ENCODE measurements around the gene MBNL3. TPM values are rescaled to one million over a fixed set of nuclear protein-coding genes. Genes with fewer than 3 reads are reported as not detected.

Gene MBNL3
- total RNA-seq, 1 donor from 2014 or later = 3.4 TPM

DNA sequence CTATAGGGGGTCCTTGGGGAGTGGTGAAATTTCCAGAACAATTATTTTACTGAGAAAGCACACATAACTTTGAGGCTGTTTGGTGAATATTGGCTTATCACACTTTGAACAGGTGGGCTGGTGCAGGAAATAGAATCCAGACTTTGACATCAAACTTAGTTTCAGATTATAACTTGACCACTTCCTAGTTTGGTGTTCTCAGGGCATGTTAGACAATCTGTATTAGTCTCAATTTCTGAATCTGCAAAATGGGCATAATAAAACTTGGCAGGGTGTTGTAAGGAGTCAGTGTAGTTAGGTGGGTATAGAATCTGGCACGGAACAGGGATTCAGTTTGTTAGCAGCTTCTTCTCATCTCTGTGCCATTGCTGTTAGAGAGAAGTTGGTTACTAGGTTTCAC, 43.3 kb upstream of the MBNL3 start:
- Histone ChIP-seq H2AFZ (replicated peaks) (no peak overlapping the region), H3F3A (ENCODE audit: low read depth) (no peaks in the 10 kb centered on the region), H3K27me3 (no peaks in the 10 kb centered on the region), H3K9me3 (ENCODE audit: low read depth) (peaks cover 5% of the 10 kb centered on the region), H3K4me3 (no peak overlapping the region), H3K4me1 (no peaks in the 10 kb centered on the region), H4K20me1 (ENCODE audit: low read depth) (no peaks in the 10 kb centered on the region), H3K9ac (no peak overlapping the region), H3K27ac (no peak overlapping the region), H3K4me2 (no peak overlapping the region), H3K79me2 (ENCODE audit: low read depth) (no peaks in the 10 kb centered on the region), H3K36me3 (no peaks in the 10 kb centered on the region)
- Mint-ChIP-seq H3K27ac (no peak overlapping the region), H3K4me3 (no peak overlapping the region), H3K9me3 (no peaks in the 10 kb centered on the region), H3K36me3 (no peaks in the 10 kb centered on the region), H3K4me1 (no peaks in the 10 kb centered on the region), H3K27me3 (ENCODE audit: insufficient read depth, low read depth) (no peaks in the 10 kb centered on the region)
- no peak for TF ChIP-seq EZH2 (IDR thresholded peaks at IDR 0.05)
- TF ChIP-seq, protein P1, sequence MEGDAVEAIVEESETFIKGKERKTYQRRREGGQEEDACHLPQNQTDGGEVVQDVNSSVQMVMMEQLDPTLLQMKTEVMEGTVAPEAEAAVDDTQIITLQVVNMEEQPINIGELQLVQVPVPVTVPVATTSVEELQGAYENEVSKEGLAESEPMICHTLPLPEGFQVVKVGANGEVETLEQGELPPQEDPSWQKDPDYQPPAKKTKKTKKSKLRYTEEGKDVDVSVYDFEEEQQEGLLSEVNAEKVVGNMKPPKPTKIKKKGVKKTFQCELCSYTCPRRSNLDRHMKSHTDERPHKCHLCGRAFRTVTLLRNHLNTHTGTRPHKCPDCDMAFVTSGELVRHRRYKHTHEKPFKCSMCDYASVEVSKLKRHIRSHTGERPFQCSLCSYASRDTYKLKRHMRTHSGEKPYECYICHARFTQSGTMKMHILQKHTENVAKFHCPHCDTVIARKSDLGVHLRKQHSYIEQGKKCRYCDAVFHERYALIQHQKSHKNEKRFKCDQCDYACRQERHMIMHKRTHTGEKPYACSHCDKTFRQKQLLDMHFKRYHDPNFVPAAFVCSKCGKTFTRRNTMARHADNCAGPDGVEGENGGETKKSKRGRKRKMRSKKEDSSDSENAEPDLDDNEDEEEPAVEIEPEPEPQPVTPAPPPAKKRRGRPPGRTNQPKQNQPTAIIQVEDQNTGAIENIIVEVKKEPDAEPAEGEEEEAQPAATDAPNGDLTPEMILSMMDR (IDR thresholded peaks at IDR 0.05) = no peak
- TF ChIP-seq EZH2phosphoT487 (IDR thresholded peaks at IDR 0.05) = no peak
- no peak for DNase-seq (ENCODE audit: low spot score)

DNA sequence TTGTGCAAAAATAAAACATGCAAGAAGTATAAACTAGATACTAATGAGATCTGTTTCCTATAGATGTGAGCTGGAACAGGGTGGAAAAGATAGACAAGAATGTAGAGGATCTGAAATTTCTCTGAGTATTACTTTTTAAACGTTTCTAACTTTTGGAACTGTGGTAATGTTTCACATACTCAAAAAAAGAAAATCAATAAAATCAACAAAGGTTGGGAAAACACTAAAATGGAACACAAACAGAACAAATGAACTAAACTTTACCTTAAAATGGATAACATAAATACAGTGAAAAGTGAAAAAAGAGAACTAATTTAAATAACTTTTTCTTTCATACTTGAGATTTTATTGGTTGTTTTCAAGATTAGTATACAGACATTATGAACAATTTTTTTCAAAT, 32.0 kb upstream of the MBNL3 start:
- no peak overlapping the region for H3K4me3 ChIP-seq
- H3K27me3 Mint-ChIP-seq (ENCODE audit: insufficient read depth, low read depth) = no peaks in the 10 kb centered on the region
- no peaks in the 10 kb centered on the region for H3K4me1 ChIP-seq
- no peak overlapping the region for H3K4me2 ChIP-seq
- DNase-seq (ENCODE audit: low spot score) = no peak
- no peaks in the 10 kb centered on the region for H4K20me1 ChIP-seq (ENCODE audit: low read depth)
- H3K27ac Mint-ChIP-seq = no peak overlapping the region
- no peak overlapping the region for H3K27ac ChIP-seq
- H3K9ac ChIP-seq = no peak overlapping the region
- H3K9me3 ChIP-seq (ENCODE audit: low read depth) = no peaks in the 10 kb centered on the region
- H3K79me2 ChIP-seq (ENCODE audit: low read depth) = no peaks in the 10 kb centered on the region
- TF ChIP-seq, protein P1 (IDR thresholded peaks at IDR 0.05) = no peak
- TF ChIP-seq EZH2 (IDR thresholded peaks at IDR 0.05) (no peak), EZH2phosphoT487 (IDR thresholded peaks at IDR 0.05) (no peak)
- H3F3A ChIP-seq (ENCODE audit: low read depth) = no peaks in the 10 kb centered on the region
- H3K4me1 Mint-ChIP-seq = no peaks in the 10 kb centered on the region
- no peak overlapping the region for H2AFZ ChIP-seq (replicated peaks)
- H3K36me3 ChIP-seq = no peaks in the 10 kb centered on the region
- no peaks in the 10 kb centered on the region for H3K27me3 ChIP-seq
- no peaks in the 10 kb centered on the region for H3K36me3 Mint-ChIP-seq
- H3K4me3 Mint-ChIP-seq = no peak overlapping the region
- H3K9me3 Mint-ChIP-seq = no peaks in the 10 kb centered on the region

DNA sequence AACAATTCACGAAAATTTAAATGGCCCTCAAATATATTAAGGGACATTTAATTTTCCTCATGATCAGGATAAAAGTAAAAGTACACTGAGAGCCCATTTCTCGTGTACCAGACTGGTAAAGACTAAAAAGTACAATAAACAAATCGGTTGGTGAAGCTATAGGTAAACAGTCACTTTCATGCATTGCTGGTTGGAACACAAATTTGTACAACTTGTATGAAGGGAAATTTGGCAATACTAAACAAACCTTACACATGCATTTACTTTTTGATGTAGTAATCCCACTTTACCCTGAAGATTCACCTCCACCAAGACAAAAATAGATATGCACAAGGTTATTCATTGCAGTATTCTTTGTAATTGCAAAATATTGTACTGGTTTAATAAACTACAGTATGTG, 31.4 kb upstream of the MBNL3 start:
- Histone ChIP-seq H2AFZ (replicated peaks) (no peak overlapping the region), H3K9ac (no peak overlapping the region), H3K4me1 (no peaks in the 10 kb centered on the region), H3F3A (ENCODE audit: low read depth) (no peaks in the 10 kb centered on the region), H3K4me2 (no peak overlapping the region), H3K4me3 (no peak overlapping the region), H3K9me3 (ENCODE audit: low read depth) (no peaks in the 10 kb centered on the region), H3K36me3 (no peaks in the 10 kb centered on the region), H4K20me1 (ENCODE audit: low read depth) (no peaks in the 10 kb centered on the region), H3K27ac (no peak overlapping the region), H3K27me3 (no peaks in the 10 kb centered on the region), H3K79me2 (ENCODE audit: low read depth) (no peaks in the 10 kb centered on the region)
- H3K9me3 Mint-ChIP-seq = no peaks in the 10 kb centered on the region
- no peak overlapping the region for H3K27ac Mint-ChIP-seq
- no peak overlapping the region for H3K4me3 Mint-ChIP-seq
- H3K27me3 Mint-ChIP-seq (ENCODE audit: insufficient read depth, low read depth) = no peaks in the 10 kb centered on the region
- no peaks in the 10 kb centered on the region for H3K36me3 Mint-ChIP-seq
- H3K4me1 Mint-ChIP-seq = no peaks in the 10 kb centered on the region
- DNase-seq (ENCODE audit: low spot score) = no peak
- TF ChIP-seq EZH2phosphoT487 (IDR thresholded peaks at IDR 0.05) = no peak
- TF ChIP-seq, protein P1 (IDR thresholded peaks at IDR 0.05) = no peak
- no peak for TF ChIP-seq EZH2 (IDR thresholded peaks at IDR 0.05)
